Gastrocnemius medialis (tissue), 4 donors: Measurements from ENCODE around the gene CNNM4. TPM values are rescaled to one million over a fixed set of nuclear protein-coding genes. Genes with fewer than 3 reads are reported as not detected.

Source experiments
- ATAC-seq, 2 donors: fragments of 150-250 bp; one replicate each; pipeline ENCODE4 v1.9.1; 2016
- DNase-seq, 2 donors: peaks; one replicate each; pipeline ENCODE4 v3.0.0-alpha.2; 2019
- H3K27ac ChIP-seq, 4 donors: fragments of 200-600 bp; sonication (generic); 1 replicate in 1 of 4; 2 replicates in 3 of 4; pipeline ENCODE4 v1.5.1; 2016 to 2018; ENCODE audit warnings: mild to moderate bottlenecking in 2 of 4, moderate library complexity in 1 of 4
- H3K27me3 ChIP-seq, 3 donors: fragments of 200-600 bp; sonication (generic) in 2 of 3; 1 replicate in 1 of 3; 2 replicates in 2 of 3; pipeline versions ENCODE4 v1.5.1 to v1.6.0; 2016 to 2019; ENCODE audit warnings: mild to moderate bottlenecking in 1 of 3, moderate library complexity in 1 of 3
- H3K36me3 ChIP-seq, 2 donors: fragments of 200-600 bp; sonication (generic) in 1 of 2; one replicate each; pipeline ENCODE4 v1.5.1; 2017 to 2018
- H3K4me1 ChIP-seq, 2 donors: fragments of 200-600 bp; sonication (generic) in 1 of 2; one replicate each; pipeline ENCODE4 v1.5.1; 2016 to 2017; ENCODE audit warnings: mild to moderate bottlenecking in 2 of 2
- H3K4me3 ChIP-seq, 4 donors: fragments of 200-600 bp; sonication (generic) in 3 of 4; 1 replicate in 1 of 4; 2 replicates in 3 of 4; pipeline ENCODE4 v1.5.1; 2016 to 2019; ENCODE audit warnings: mild to moderate bottlenecking in 2 of 4
- H3K9me3 ChIP-seq, 3 donors: fragments of 200-600 bp; sonication (generic) in 2 of 3; 1 replicate in 1 of 3; 2 replicates in 2 of 3; pipeline ENCODE4 v1.5.1; 2016 to 2019
- CTCF ChIP-seq, 5 experiments: fragments of 450-650 bp in 3 of 5; fragments of 200-600 bp in 2 of 5; sonication (generic) in 2 of 5; IDR thresholded peaks in 4 of 5; conservative IDR thresholded peaks in 1 of 5; 1 replicate in 4 of 5; 2 replicates in 1 of 5; pipeline ENCODE4 v1.5.1; 2016 to 2019; ENCODE audit warnings: antibody characterized with exemption in 5 of 5, mild to moderate bottlenecking in 3 of 5, moderate library complexity in 3 of 5
- POLR2A ChIP-seq, 2 donors: fragments of 450-650 bp; IDR thresholded peaks; one replicate each; pipeline ENCODE4 v1.6.1; 2017; ENCODE audit warnings: antibody characterized with exemption in 2 of 2, mild to moderate bottlenecking in 2 of 2, moderate library complexity in 2 of 2
- in situ Hi-C, 4 donors: fragments of 200-750 bp; cut with MboI; loops; one replicate each; pipeline versions ENCODE4 v1.15.0 to v1.8.0; 2017; ENCODE audit warnings: low sequenced_read_pairs in 4 of 4
- intact Hi-C: fragments of 100-400 bp; cut with DNase I; formaldehyde crosslinking; loops from one replicate; pipeline ENCODE4 v1.15.1; 2023; ENCODE audit warnings: low total_unique reads
- microRNA counts, 2 donors: library from miRNA; unstranded; fragments of <30 nt; microRNA quantifications; one replicate each; lab custom pipeline; 2016
- microRNA-seq, 2 donors: library from miRNA; unstranded; fragments of <30 nt; microRNA quantifications; one replicate each; pipeline ENCODE4, GENCODE V29; 2016; ENCODE audit warnings: borderline replicate concordance in 2 of 2
- total RNA-seq, 4 donors: library from RNA; depleted of rRNA; stranded (reverse); fragments of >200 nt; gene quantifications; one replicate each; pipeline versions ENCODE4 v1.1.0 to v1.2.3, GENCODE V29; 2016

The CNNM4 gene
- total RNA-seq, 4 donors from 2014 or later: 5.4 to 20.1 (median 9.1) TPM

- Histone ChIP-seq H3K4me1 (peaks cover 12 to 19% of the 10 kb centered on the region in 2 donors), H3K27me3 (no peaks in the 10 kb centered on the region), H3K36me3 (peaks cover 0 to 39% of the 10 kb centered on the region in 2 donors), H3K4me3 (no peak overlapping the region), H3K9me3 (no peaks in the 10 kb centered on the region), H3K27ac (peak overlapping the region; percentile 74 to 90 (median 75))
- in situ Hi-C loops (loop anchor here in 3 of 4 donors (5.0 kb wide), 1 partner anchor 93 kb away; no protein-coding TSS in a partner anchor), intact Hi-C loops (loop anchor here (5.0 kb wide), 3 partner anchors 97 to 253 kb away; partner anchors contain the start of genes ANKRD36, CNNM4 and KANSL3)
- DNase-seq: no peak
- no peak for TF ChIP-seq POLR2A (IDR thresholded peaks at IDR 0.05)
- TF ChIP-seq CTCF (IDR thresholded peaks at IDR 0.05 in 4 of 5, conservative IDR thresholded peaks at IDR 0.05 in 1 of 5): no peak
- no peak for ATAC-seq
Observed at GRCh38 chr2:96859681-96860064, 99.0 kb downstream of the CNNM4 start.

- Histone ChIP-seq H3K27ac (peak overlapping the region in 3 of 4 donors; percentile 74 to 76 (median 74)), H3K4me1 (peaks cover 12 to 19% of the 10 kb centered on the region in 2 donors), H3K27me3 (no peaks in the 10 kb centered on the region), H3K36me3 (peaks cover 0 to 46% of the 10 kb centered on the region in 2 donors), H3K9me3 (no peaks in the 10 kb centered on the region), H3K4me3 (no peak overlapping the region)
- no peak for DNase-seq
- in situ Hi-C loops (no loop called here), intact Hi-C loops (no loop called here)
- ATAC-seq: no peak
- TF ChIP-seq CTCF (IDR thresholded peaks at IDR 0.05 in 4 of 5, conservative IDR thresholded peaks at IDR 0.05 in 1 of 5): no peak
- TF ChIP-seq POLR2A (IDR thresholded peaks at IDR 0.05): no peak
Observed at GRCh38 chr2:96860065-96861029, 99.6 kb downstream of the CNNM4 start.

- in situ Hi-C loops: no loop called here
- H3K4me3 ChIP-seq: no peak overlapping the region
- no peaks in the 10 kb centered on the region for H3K9me3 ChIP-seq
- intact Hi-C loops: no loop called here
- peaks cover 12 to 19% of the 10 kb centered on the region in 2 donors for H3K4me1 ChIP-seq
- DNase-seq (no peak), ATAC-seq (no peak)
- no peak overlapping the region for H3K27ac ChIP-seq
- no peaks in the 10 kb centered on the region for H3K27me3 ChIP-seq
- TF ChIP-seq POLR2A (IDR thresholded peaks at IDR 0.05) (no peak), CTCF (IDR thresholded peaks at IDR 0.05 in 4 of 5, conservative IDR thresholded peaks at IDR 0.05 in 1 of 5) (no peak)
- H3K36me3 ChIP-seq: peaks cover 0 to 48% of the 10 kb centered on the region in 2 donors
Observed at GRCh38 chr2:96861074-96861473, 100.4 kb downstream of the CNNM4 start.

MicroRNA genes within 50 kb of the gene (microRNA counts, 767-probe panel; counts per million panel counts)
- microRNA hsa-miR-3127-5p (lab: Ali Mortazavi, UCI): 356 to 448 counts per million in 2 donors

Small RNA genes lying within 50 kb of the gene (microRNA-seq; reads per million reads assigned to microRNA genes)
- 10.6 to 13.7 reads per million in 2 donors for gene MIR3127

Other genes with a start within 250 kb of the CNNM4 start
- gene ARID5A, start 224.2 kb upstream of the CNNM4 start, total RNA-seq: 100 to 1,000 TPM in 1 of 4 donors, 10 to 100 TPM in 1, 1 to 10 TPM in 2; 6.7 to 126 (median 30.5) TPM
- 10 to 100 TPM; 49.4 to 76.9 (median 60.4) TPM for gene KANSL3, start 122.6 kb upstream of the CNNM4 start, total RNA-seq
- not detected for gene FER1L5, start 118.1 kb upstream of the CNNM4 start, total RNA-seq
- 10 to 100 TPM in 3 of 4 donors, 1 to 10 TPM in 1; 8.8 to 17.3 (median 16.4) TPM for gene LMAN2L, start 20.8 kb upstream of the CNNM4 start, total RNA-seq
- 1 to 10 TPM; 3.3 to 9.8 (median 8.6) TPM for gene CNNM3, start 55.4 kb downstream of the CNNM4 start, total RNA-seq
- 1,000 to 10,000 TPM in 2 of 4 donors, 100 to 1,000 TPM in 2; 642 to 1,565 (median 923) TPM for gene ANKRD23, start 83.1 kb downstream of the CNNM4 start, total RNA-seq
- gene ANKRD39, start 97.1 kb downstream of the CNNM4 start, total RNA-seq: 10 to 100 TPM; 25.8 to 50.6 (median 43.8) TPM
- gene SEMA4C, start 109.2 kb downstream of the CNNM4 start, total RNA-seq: 1 to 10 TPM; 3.2 to 8.6 (median 6.5) TPM
- gene FAM178B, start 225.7 kb downstream of the CNNM4 start, total RNA-seq: under 1 TPM in 1 of 4 donors, not detected in 3; 0.84 TPM